ENCODE data around the gene PARN.

The PARN gene

DNA sequence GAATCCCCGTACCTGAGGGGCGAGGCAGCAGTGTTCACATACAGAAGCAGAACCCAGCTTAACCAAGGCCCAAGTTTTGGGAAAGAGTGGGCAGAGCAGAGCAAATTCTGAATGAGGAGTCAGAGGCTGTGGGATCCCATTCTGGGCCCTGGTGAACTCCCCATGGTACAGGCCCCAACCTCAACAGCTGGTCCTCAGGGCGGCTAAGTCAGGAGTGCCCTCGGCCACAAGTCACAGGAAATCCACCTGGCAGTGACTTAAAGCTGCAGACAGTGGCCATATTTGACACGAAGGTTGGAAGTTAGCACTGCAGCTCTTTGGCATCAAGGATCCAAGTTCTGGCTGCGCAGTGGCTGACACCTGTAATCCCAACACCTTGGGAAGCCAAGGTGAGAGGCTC is 237.1 kb downstream of the PARN start:
- no peaks in the 10 kb centered on the region for H3K36me3 ChIP-seq (ENCODE audit: control insufficient read depth, insufficient read depth, low read length)
- no peaks in the 10 kb centered on the region for H3K4me1 ChIP-seq (ENCODE audit: control insufficient read depth, insufficient read depth, low read length)
- no peaks in the 10 kb centered on the region for H3K9me3 ChIP-seq (ENCODE audit: control insufficient read depth, low read length)
- H3K9ac ChIP-seq (ENCODE audit: low read length), result no peak overlapping the region
- H3K4me3 ChIP-seq (ENCODE audit: low read length), result no peak overlapping the region
- H3K27me3 ChIP-seq (ENCODE audit: control insufficient read depth, insufficient read depth, low read length), result no peaks in the 10 kb centered on the region

DNA sequence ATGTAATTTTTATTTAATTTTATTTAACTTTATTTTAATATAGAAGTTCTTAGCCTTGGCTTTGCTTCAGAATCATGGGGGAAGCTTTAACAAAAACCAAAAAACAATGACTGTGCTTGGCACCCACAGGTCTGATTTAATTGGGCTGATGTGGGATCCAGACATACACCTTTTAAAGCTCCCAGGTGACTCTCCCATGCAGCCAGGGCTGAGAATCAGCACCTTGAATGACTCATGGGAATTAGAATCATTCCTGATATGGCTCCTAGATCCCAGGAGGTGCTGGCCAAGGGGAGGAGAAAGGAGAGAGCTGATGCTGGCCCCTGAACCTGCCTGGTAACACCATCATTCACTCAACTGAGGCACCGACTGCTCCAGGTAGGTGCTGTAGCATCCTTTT is 240.7 kb downstream of the PARN start:
- no peaks in the 10 kb centered on the region for H3K27me3 ChIP-seq (ENCODE audit: control insufficient read depth, insufficient read depth, low read length)
- no peaks in the 10 kb centered on the region for H3K36me3 ChIP-seq (ENCODE audit: control insufficient read depth, insufficient read depth, low read length)
- no peak overlapping the region for H3K4me3 ChIP-seq (ENCODE audit: low read length)
- no peaks in the 10 kb centered on the region for H3K4me1 ChIP-seq (ENCODE audit: control insufficient read depth, insufficient read depth, low read length)
- no peak overlapping the region for H3K9ac ChIP-seq (ENCODE audit: low read length)
- no peaks in the 10 kb centered on the region for H3K9me3 ChIP-seq (ENCODE audit: control insufficient read depth, low read length)

DNA sequence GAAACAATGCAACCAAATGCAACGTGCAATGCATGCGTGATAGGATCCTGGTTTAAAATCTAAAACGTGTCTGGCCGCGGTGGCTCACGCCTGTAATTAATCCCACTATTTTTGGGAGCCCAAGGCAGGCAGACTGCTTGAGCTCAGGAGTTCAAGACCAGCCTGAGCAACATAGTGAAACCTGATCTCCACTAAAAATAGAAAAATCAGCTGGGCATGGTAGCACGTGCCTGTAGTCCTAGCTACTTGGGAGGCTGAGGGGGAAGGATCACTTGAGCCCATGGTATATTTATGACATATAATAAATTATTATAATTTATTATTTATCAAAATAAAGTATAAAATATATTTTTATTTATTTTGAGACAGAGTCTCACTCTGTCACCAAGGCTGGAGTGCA is 241.8 kb downstream of the PARN start:
- Histone ChIP-seq H3K9ac (ENCODE audit: low read length) (no peak overlapping the region), H3K4me1 (ENCODE audit: control insufficient read depth, insufficient read depth, low read length) (no peaks in the 10 kb centered on the region), H3K36me3 (ENCODE audit: control insufficient read depth, insufficient read depth, low read length) (no peaks in the 10 kb centered on the region), H3K9me3 (ENCODE audit: control insufficient read depth, low read length) (no peaks in the 10 kb centered on the region), H3K4me3 (ENCODE audit: low read length) (no peak overlapping the region), H3K27me3 (ENCODE audit: control insufficient read depth, insufficient read depth, low read length) (no peaks in the 10 kb centered on the region)

DNA sequence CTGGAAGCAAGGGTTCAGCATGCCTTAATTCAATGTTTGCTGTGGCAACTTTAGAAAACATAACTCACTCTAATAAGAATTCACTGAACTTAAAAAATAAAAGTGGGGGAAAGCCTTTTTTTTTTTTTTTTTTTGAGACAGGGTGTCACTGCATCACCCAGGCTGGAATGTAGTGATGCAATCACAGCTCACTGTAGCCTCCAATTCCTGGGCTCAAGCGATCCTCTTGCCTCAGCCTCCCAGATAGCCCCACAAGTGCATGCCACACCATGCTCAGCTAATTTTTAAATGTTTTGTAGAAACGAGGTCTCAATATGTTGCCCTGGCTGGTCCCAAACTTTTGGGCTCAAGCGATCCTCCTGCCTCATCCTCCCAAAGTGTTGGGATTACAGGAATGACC is 243.9 kb downstream of the PARN start:
- no peaks in the 10 kb centered on the region for H3K9me3 ChIP-seq (ENCODE audit: control insufficient read depth, low read length)
- no peak overlapping the region for H3K9ac ChIP-seq (ENCODE audit: low read length)
- H3K27me3 ChIP-seq (ENCODE audit: control insufficient read depth, insufficient read depth, low read length), result no peaks in the 10 kb centered on the region

More for the DNA sequence above, 243.9 kb downstream of the PARN start:
- H3K36me3 ChIP-seq (ENCODE audit: control insufficient read depth, insufficient read depth, low read length), result no peaks in the 10 kb centered on the region
- H3K4me1 ChIP-seq (ENCODE audit: control insufficient read depth, insufficient read depth, low read length), result no peaks in the 10 kb centered on the region
- no peak overlapping the region for H3K4me3 ChIP-seq (ENCODE audit: low read length)

Measured in mucosa of stomach (tissue), 1 donor.